MM.1S (cell line): Measurements from ENCODE around the gene SLCO3A1.

ENCODE experiments used
- CTCF ChIP-seq: fragments of 300-600 bp; sonication (generic); IDR thresholded peaks from 2 replicates; pipeline ENCODE4 v1.5.1; 2016; ENCODE audit warnings: antibody characterized with exemption, low read length, mixed read lengths
- EZH2 ChIP-seq: fragments of 300-600 bp; sonication (generic); optimal IDR thresholded peaks from 2 replicates; pipeline ENCODE3; 2017; ENCODE audit warnings: low read depth, mild to moderate bottlenecking, antibody characterized with exemption, low read length, mixed read lengths
- EZH2phosphoT487 ChIP-seq: fragments of 300-600 bp; sonication (generic); IDR thresholded peaks from 2 replicates; pipeline ENCODE4 v1.6.1; 2018; ENCODE audit warnings: antibody characterized with exemption, low read length

GRCh38 chr15:92121047-92121446 lies 267.5 kb downstream of the SLCO3A1 start:
- TF ChIP-seq CTCF (no peak), EZH2 (no peak), EZH2phosphoT487 (no peak)
